HG02678 (cell line): ENCODE measurements around the gene ADAM11.

Experiments
- ATAC-seq: cut with Tn5 transposase; IDR thresholded peaks from one replicate; pipeline ENCODE4 v1.9.1; 2021; ENCODE audit warnings: mild to moderate bottlenecking, moderate library complexity; ENCODE audit not compliant: unreplicated experiment

The ADAM11 gene

GRCh38 chr17:44829523-44830358, 71.0 kb downstream of the ADAM11 start, which contains the start of gene GJC1:
GJC1 (minus strand) TSS chr17:44830287; CDS start chr17:44805817, 24,470 bp downstream.
- ATAC-seq, result no peak

- ATAC-seq, result no peak
These were observed 71.8 kb downstream of the ADAM11 start for GRCh38 chr17:44830359-44831288.

DNA sequence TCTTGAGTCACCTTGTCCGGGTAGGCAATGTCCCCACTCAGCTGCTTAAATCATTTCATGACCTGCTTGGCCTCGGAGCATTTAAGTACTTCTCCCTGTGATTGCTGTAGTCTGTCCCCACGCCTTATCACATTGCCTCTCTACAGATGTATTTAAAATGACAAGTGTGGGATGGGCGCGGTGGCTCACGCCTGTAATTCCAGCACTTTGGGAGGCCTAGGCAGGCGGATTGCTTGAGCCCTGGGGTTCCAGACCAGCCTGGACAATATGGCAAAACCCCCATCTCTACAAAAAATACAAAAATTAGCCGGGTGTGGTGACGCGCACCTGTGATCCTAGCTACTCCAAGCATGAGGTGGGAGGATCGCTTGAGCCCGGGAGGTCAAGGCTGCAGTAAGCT, 72.6 kb downstream of the ADAM11 start:
- ATAC-seq, result no peak
